HG03280 (cell line): ENCODE measurements around the gene DGCR6L.
"Not testable (repeated sequence)": the region's sequence is repeated elsewhere in the genome, so short reads cannot be mapped to it uniquely, and the experiment has no call there.

Experiments
- ATAC-seq: cut with Tn5 transposase; IDR thresholded peaks from one replicate; pipeline ENCODE4 v1.9.1; 2021; ENCODE audit warnings: mild to moderate bottlenecking, moderate library complexity; ENCODE audit not compliant: unreplicated experiment

DGCR6L gene

DNA sequence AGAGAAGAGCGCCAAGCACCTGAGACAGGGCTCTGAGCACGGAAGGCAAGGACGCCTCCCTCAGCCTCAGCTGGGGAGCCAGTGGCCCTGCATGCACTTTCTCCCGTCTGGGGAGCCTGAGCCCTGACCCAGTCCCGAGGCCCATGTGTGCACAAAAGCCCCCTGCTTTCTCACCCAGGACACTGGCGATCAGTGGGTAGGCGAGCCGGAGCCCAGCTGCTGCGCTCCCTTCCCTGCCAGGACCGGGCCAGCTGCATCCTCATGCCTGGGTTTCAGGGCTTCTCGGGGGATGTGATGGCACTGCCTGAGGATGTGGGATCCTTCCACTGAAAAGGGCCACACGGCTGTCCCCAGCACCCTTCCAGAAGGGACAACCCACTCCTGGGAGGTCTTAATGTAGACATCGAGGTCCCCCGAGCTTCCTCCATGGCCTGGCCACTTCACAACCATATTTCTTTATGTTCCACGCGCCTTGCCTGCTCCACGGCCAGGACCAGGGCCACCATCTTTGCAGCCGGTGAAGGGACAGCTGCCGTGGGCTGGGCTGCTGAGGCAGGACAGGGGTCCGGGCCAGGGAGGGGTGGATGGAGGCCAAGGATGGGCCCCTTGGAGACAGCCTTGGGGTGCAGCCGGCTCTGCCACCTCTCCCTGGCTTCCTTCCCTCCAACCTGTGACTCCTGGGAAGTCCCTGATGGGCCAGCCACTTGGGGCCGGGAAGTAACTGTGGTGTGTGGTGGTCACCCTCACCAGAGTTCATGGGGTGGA is 41.0 kb downstream of the DGCR6L start:
- not testable (repeated sequence) for ATAC-seq

DNA sequence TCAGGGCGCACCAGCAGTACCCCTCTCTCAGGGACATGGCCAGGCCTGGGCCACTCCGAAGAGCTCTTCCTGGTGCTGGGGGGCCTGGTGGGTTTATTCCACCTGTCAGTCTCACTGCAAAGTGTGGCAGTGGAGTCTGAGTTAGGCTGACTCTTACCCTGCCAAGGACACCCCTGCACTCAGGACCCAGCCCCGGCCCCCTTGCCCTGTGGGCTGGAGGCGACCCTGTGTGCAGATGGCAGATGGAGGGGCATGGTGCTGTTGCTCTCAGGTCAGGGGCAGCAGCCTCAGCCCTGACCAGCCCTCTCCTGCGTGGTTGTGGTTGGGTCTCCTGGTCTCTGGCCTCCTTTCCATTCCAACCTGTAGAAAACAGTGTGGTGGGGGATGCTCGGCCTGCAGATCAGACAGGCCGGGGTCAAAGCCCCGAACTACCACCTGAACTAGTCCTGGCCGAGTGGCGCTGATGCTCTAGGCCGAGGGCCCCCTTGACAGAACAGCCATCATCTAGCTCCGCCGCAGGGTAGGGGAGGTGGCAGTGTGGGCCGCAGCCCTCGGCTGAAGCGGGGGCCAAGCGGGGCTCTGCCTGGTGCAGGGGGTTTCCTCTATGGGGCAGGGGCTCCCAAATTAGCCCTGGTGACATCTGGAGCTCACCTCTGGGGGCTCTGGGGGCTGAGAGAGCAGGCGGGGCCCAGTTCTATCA is 41.8 kb downstream of the DGCR6L start:
- ATAC-seq, result not testable (repeated sequence)

DNA sequence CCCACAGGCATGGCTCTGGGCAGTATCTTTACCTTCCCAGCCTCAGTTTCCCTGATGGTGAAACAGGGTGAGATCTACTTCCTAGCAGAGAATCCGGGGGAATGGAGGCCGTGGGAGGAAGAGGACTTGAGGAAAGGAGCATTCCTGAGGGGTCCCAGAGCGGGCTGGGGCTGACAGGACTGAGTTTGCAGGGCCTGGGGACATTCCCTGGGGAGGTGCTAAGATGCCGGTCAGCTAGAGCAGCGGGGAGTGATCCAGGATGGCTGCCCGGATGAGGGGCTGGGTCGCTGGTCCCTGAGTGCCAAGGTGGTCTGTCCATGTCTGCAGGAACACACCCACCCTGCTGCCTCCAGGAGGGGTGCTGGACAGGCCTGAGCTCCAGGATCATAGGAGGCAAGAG is 43.4 kb downstream of the DGCR6L start:
- no peak for ATAC-seq

- ATAC-seq, result no peak
Measured at GRCh38 chr22:20275836-20276235, 44.0 kb downstream of the DGCR6L start.

- not testable (repeated sequence) for ATAC-seq
Measured at GRCh38 chr22:20275325-20275724, 44.5 kb downstream of the DGCR6L start.

DNA sequence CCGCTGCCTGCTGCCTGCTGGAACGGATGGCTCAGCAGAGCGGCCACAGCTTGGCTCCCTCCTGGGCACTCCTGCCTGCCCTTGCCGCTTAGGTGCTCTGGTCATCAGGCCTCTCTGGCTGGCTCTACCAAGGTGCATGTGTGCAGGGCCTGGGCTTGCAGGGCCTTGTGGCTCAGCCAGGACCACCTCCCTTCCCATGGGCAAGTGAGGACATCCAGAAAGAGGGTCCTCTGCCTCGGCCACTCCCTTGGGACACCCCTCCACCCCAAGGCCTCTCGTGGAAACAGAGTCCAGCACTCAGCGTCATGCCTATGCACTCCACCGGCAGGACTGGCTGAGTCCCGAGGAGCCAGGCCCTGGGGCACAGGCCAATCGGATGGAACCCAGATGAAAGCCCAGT is 45.5 kb downstream of the DGCR6L start:
- ATAC-seq, result not testable (repeated sequence)

- no peak for ATAC-seq
Measured at GRCh38 chr22:20273758-20274181, 46.1 kb downstream of the DGCR6L start.

GRCh38 chr22:20272700-20273099 is 47.2 kb downstream of the DGCR6L start:
- ATAC-seq, result no peak

DNA sequence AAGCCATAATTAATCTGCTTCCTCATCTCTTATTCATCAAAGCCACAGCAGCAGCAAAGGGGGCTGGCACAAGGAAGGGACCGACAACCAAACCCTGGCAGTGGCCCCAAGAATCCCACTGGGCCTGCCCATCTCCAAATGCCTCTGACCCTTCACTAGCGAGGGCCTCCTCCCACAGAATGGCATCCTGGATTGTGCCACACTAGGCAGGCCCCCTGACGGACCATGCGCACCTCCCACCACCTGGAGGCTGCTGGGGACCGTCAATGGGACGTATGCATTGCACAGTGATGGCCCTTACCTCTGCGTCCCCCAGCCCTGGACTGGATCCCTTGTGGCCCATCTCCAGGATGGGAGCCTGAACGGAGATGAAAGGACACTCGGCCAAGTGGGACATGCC is 47.7 kb downstream of the DGCR6L start:
- ATAC-seq, result no peak

- no peak for ATAC-seq
Measured at GRCh38 chr22:20271114-20271994, 48.5 kb downstream of the DGCR6L start.

GRCh38 chr22:20270190-20271113 is 49.4 kb downstream of the DGCR6L start:
- ATAC-seq, result not testable (repeated sequence)

DNA sequence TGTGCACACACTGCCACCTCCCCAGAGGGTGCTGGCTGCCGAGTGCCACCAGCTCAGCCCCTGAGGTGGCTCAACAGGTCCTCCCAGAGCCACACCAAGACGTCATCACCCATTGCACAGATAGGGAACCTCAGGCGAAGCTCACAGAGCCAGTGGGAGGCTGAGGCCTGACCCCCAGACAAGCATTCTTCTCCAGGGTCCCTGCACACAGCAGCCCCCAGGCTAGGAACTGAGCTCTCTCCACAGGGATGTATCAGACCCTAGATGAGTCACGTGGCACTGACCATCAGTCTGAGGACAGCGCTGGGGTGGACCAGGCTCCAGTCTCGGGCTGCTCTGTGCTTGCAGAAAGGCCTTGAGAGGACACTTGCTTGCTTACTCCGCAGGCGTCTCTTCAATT is 50.2 kb downstream of the DGCR6L start:
- not testable (repeated sequence) for ATAC-seq

DNA sequence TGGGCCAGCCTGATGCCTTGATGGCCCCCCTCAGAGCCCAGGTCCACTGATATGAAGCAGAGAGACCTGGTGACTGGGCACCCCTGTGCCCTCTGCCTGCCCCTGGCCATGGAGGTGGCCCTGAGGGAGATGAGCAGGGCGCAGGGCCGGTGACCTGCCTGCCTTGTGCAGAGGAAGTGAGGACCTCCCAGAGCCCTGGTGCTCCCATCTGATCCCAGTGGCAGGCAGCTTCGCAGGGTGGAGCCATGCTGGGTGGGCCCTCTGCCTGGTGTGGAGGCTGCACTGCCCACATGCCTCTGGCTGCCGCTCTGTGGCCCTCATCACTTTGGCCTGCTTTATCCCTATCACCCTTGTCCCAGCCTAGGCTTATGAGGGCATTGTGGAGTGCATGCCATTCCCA is 50.7 kb downstream of the DGCR6L start:
- not testable (repeated sequence) for ATAC-seq

DNA sequence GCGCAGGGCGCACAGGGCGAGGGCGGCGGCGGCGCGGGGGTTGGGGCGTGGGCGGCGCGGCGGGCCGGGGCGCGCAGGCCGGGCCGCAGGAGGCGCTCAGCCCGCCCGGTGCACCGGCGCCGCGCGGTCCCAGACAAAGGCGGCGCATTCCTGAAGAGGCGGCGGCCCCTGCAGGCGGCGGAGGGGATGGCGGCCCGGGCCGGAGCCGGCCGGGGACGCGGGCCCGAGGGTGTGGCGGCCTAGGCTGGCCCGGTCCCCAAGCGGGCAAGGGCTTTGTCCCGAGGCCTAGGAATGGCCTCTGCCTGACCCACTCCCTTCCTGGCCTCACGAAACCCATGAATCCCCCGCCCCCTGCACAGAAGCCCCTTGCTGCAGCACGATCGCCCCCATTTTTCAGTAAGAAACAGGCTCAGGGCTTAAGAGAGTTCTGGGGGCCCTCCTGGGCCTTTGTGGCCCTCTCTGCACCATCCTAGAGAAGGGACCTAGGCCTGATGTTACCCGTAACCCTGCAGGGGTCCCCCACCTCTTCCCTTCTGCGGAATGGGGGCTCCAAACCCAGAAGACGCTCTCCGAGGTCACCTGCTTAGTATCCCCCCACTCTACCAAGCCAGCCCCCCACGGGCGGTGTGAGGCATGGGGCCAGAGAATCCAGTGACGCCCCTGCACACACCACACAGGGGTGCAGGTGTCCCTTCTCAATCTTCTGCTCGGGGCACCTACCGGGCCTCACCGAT is 51.4 kb downstream of the DGCR6L start, which contains the start of gene RTN4R:
TSS of gene RTN4R (minus strand) at position 40 of the 734 bp plus-strand sequence. CDS start 226 bp downstream, outside the sequence.
- peak; percentile 59 for ATAC-seq

- peak; percentile 14 for ATAC-seq
Measured at GRCh38 chr22:20267441-20268278, 52.2 kb downstream of the DGCR6L start.

DNA sequence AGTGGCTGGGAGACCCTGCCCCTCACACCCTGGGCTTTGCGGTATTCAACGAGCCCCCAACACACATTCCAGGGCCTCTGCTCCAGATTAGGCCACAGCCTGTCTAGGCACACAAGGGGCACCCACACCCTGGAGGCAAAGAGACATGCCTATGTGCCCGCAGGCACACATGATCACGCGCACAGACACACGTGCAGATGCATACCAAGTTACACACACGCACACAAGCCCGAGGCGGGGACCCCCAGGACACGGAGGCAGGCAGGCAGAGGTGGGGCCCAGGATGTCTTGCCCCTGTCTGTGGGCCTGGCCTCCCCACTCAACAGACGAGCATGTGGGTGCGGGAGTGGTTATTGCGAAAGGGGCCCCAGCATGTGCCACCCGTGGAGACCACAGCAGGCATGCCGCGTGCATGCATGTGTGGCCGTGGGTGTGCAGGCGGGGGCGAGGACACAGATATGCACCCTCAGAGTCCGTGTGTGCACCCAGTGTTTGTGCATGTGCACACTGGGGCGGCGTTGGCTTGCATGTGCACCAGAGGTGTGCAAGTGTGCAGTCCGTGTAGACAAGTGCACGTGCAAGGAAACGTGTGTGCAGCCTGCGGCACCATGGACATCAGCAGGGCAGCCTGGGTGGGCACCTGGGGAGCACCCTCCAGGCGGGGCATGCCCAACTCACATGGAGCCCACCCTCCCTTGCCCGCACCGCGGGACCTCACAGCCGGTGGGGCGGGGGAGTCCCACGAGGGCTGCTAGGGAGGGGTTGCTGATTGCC is 53.0 kb downstream of the DGCR6L start:
- not testable (repeated sequence) for ATAC-seq

- ATAC-seq, result not testable (repeated sequence)
Measured at GRCh38 chr22:20265772-20266666, 53.8 kb downstream of the DGCR6L start.
